IPS DF 19.7 (cell line): ENCODE measurements around the gene CEP63.
"Not testable (repeated sequence)": the region's sequence is repeated elsewhere in the genome, so short reads cannot be mapped to it uniquely, and the experiment has no call there.

Source experiments
- DNase-seq: peaks from one replicate; pipeline ENCODE4 v3.0.0-alpha.2; 2013; ENCODE audit warnings: low read depth, low spot score

Gene CEP63

GRCh38 chr3:134576426-134576825, 90.6 kb downstream of the CEP63 start:
- no peak for DNase-seq

GRCh38 chr3:134576831-134577230, 91.0 kb downstream of the CEP63 start:
- DNase-seq, result no peak

GRCh38 chr3:134579141-134579665, 93.3 kb downstream of the CEP63 start:
- DNase-seq, result no peak

GRCh38 chr3:134590766-134591165, 104.9 kb downstream of the CEP63 start:
- no peak for DNase-seq

GRCh38 chr3:134592806-134593205, 106.9 kb downstream of the CEP63 start:
- DNase-seq, result no peak

- no peak for DNase-seq
These were observed 108.5 kb downstream of the CEP63 start for GRCh38 chr3:134594331-134594741.

- DNase-seq, result not testable (repeated sequence)
These were observed 109.1 kb downstream of the CEP63 start for GRCh38 chr3:134594986-134595385.

- DNase-seq, result no peak
These were observed 111.6 kb downstream of the CEP63 start for GRCh38 chr3:134597390-134597970.

GRCh38 chr3:134598763-134599545, 113.1 kb downstream of the CEP63 start:
- no peak for DNase-seq

GRCh38 chr3:134600206-134600605, 114.3 kb downstream of the CEP63 start:
- DNase-seq, result no peak

GRCh38 chr3:134600685-134601463, 115.0 kb downstream of the CEP63 start:
- DNase-seq, result no peak

- DNase-seq, result no peak
These were observed 115.9 kb downstream of the CEP63 start for GRCh38 chr3:134601539-134602439.

- no peak for DNase-seq
These were observed 116.6 kb downstream of the CEP63 start for GRCh38 chr3:134602440-134602814.

- no peak for DNase-seq
These were observed 117.6 kb downstream of the CEP63 start for GRCh38 chr3:134603480-134603879.

GRCh38 chr3:134603956-134604355, 118.1 kb downstream of the CEP63 start:
- DNase-seq, result no peak

GRCh38 chr3:134605556-134605955, 119.7 kb downstream of the CEP63 start:
- no peak for DNase-seq

GRCh38 chr3:134606033-134607025, 120.5 kb downstream of the CEP63 start:
- DNase-seq, result no peak

GRCh38 chr3:134607054-134608022, 121.5 kb downstream of the CEP63 start:
- DNase-seq, result no peak
